Measurements from ENCODE around the gene RMRP.
"Not testable (repeated sequence)": the region's sequence is repeated elsewhere in the genome, so short reads cannot be mapped to it uniquely, and the experiment has no call there.

RMRP gene

GRCh38 chr9:35646153-35646532 lies 11.7 kb downstream of the RMRP start:
- Histone ChIP-seq H3K9me3 (ENCODE audit: insufficient read depth, low read length) (no peaks in the 10 kb centered on the region), H3K4me3 (ENCODE audit: low read length) (peak overlapping the region; percentile 83), H4K20me1 (ENCODE audit: insufficient read depth, low read length) (no peaks in the 10 kb centered on the region), H3K9ac (ENCODE audit: low read length) (peak overlapping the region; percentile 72), H3K27ac (ENCODE audit: low read length) (peak overlapping the region; percentile 35), H3K36me3 (replicated peaks; ENCODE audit: low read depth, low read length) (peaks cover 3% of the 10 kb centered on the region), H3K4me1 (ENCODE audit: low read length) (peaks cover 45% of the 10 kb centered on the region), H2AFZ (ENCODE audit: low read depth, low read length) (peak overlapping the region; percentile 79; the same call in 1 of the 2 replicates), H3K79me2 (ENCODE audit: low read length) (peaks cover 10% of the 10 kb centered on the region), H3K4me2 (ENCODE audit: low read length) (peak overlapping the region; percentile 96), H3K27me3 (ENCODE audit: low read depth, low read length) (no peaks in the 10 kb centered on the region)
- TF ChIP-seq EZH2phosphoT487 (IDR thresholded peaks at IDR 0.05; ENCODE audit: low read depth) (no peak), CTCF (IDR thresholded peaks at IDR 0.05; ENCODE audit: low read depth, low read length) (no peak)

GRCh38 chr9:35645736-35646135 lies 12.1 kb downstream of the RMRP start:
- H3K9ac ChIP-seq (ENCODE audit: low read length): peak overlapping the region; percentile 72
- H3K79me2 ChIP-seq (ENCODE audit: low read length); H3K27ac ChIP-seq (ENCODE audit: low read length); H3K27me3 ChIP-seq (ENCODE audit: low read depth, low read length); H3K9me3 ChIP-seq (ENCODE audit: insufficient read depth, low read length); H2AFZ ChIP-seq (ENCODE audit: low read depth, low read length); H4K20me1 ChIP-seq (ENCODE audit: insufficient read depth, low read length); H3K36me3 ChIP-seq (replicated peaks; ENCODE audit: low read depth, low read length): not testable (repeated sequence)
- H3K4me1 ChIP-seq (ENCODE audit: low read length): peaks cover 41% of the 10 kb centered on the region
- H3K4me2 ChIP-seq (ENCODE audit: low read length): peak overlapping the region; percentile 96
- peak overlapping the region; percentile 83 for H3K4me3 ChIP-seq (ENCODE audit: low read length)

GRCh38 chr9:35643046-35643445 lies 14.8 kb downstream of the RMRP start:
- no peak overlapping the region for H2AFZ ChIP-seq (ENCODE audit: low read depth, low read length)
- no peaks in the 10 kb centered on the region for H4K20me1 ChIP-seq (ENCODE audit: insufficient read depth, low read length)
- no peak overlapping the region for H3K27ac ChIP-seq (ENCODE audit: low read length)
- peaks cover 3% of the 10 kb centered on the region for H3K36me3 ChIP-seq (replicated peaks; ENCODE audit: low read depth, low read length)
- H3K4me3 ChIP-seq (ENCODE audit: low read length): no peak overlapping the region
- no peaks in the 10 kb centered on the region for H3K27me3 ChIP-seq (ENCODE audit: low read depth, low read length)
- H3K4me2 ChIP-seq (ENCODE audit: low read length): no peak overlapping the region
- no peaks in the 10 kb centered on the region for H3K9me3 ChIP-seq (ENCODE audit: insufficient read depth, low read length)
- peaks cover 14% of the 10 kb centered on the region for H3K4me1 ChIP-seq (ENCODE audit: low read length)
- no peaks in the 10 kb centered on the region for H3K79me2 ChIP-seq (ENCODE audit: low read length)
- H3K9ac ChIP-seq (ENCODE audit: low read length): no peak overlapping the region
- TF ChIP-seq EZH2phosphoT487 (IDR thresholded peaks at IDR 0.05; ENCODE audit: low read depth) (no peak), CTCF (IDR thresholded peaks at IDR 0.05; ENCODE audit: low read depth, low read length) (no peak)

- not testable (repeated sequence) for H2AFZ ChIP-seq (ENCODE audit: low read depth, low read length); H4K20me1 ChIP-seq (ENCODE audit: insufficient read depth, low read length); H3K4me1 ChIP-seq (ENCODE audit: low read length); H3K36me3 ChIP-seq (replicated peaks; ENCODE audit: low read depth, low read length); H3K9ac ChIP-seq (ENCODE audit: low read length); H3K9me3 ChIP-seq (ENCODE audit: insufficient read depth, low read length); H3K4me2 ChIP-seq (ENCODE audit: low read length); H3K79me2 ChIP-seq (ENCODE audit: low read length); H3K27ac ChIP-seq (ENCODE audit: low read length); H3K27me3 ChIP-seq (ENCODE audit: low read depth, low read length); H3K4me3 ChIP-seq (ENCODE audit: low read length)
Measured at GRCh38 chr9:35641478-35641877, 16.3 kb downstream of the RMRP start.

GRCh38 chr9:35640431-35640830 lies 17.4 kb downstream of the RMRP start:
- H2AFZ ChIP-seq (ENCODE audit: low read depth, low read length); H3K27ac ChIP-seq (ENCODE audit: low read length); H3K36me3 ChIP-seq (replicated peaks; ENCODE audit: low read depth, low read length); H3K79me2 ChIP-seq (ENCODE audit: low read length); H3K4me2 ChIP-seq (ENCODE audit: low read length); H4K20me1 ChIP-seq (ENCODE audit: insufficient read depth, low read length); H3K9ac ChIP-seq (ENCODE audit: low read length); H3K4me3 ChIP-seq (ENCODE audit: low read length); H3K9me3 ChIP-seq (ENCODE audit: insufficient read depth, low read length); H3K27me3 ChIP-seq (ENCODE audit: low read depth, low read length): not testable (repeated sequence)
- peaks cover 13% of the 10 kb centered on the region for H3K4me1 ChIP-seq (ENCODE audit: low read length)

Measured in OCI-LY3 (cell line).